Endometrial microvascular endothelial cells (primary cell): ENCODE data around the gene STX10. TPM values are rescaled to one million over a fixed set of nuclear protein-coding genes. Genes with fewer than 3 reads are reported as not detected.
"Not testable (repeated sequence)": the region's sequence is repeated elsewhere in the genome, so short reads cannot be mapped to it uniquely, and the experiment has no call there.

Experiments
- in situ Hi-C: cut with HindIII; loops from 2 replicates; pipeline ENCODE4 v1.10.0; 2017; ENCODE audit warnings: low sequenced_read_pairs, low pct_unique_long_range_greater_than_20kb; ENCODE audit errors: inconsistent ontology term
- total RNA-seq: library from RNA; depleted of rRNA; stranded (reverse); fragments of >200 nt; gene quantifications from one replicate; pipeline ENCODE4 v1.2.3, GENCODE V29; 2015; ENCODE audit errors: inconsistent ontology term

Gene STX10, protein sequence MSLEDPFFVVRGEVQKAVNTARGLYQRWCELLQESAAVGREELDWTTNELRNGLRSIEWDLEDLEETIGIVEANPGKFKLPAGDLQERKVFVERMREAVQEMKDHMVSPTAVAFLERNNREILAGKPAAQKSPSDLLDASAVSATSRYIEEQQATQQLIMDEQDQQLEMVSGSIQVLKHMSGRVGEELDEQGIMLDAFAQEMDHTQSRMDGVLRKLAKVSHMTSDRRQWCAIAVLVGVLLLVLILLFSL
- total RNA-seq, result 75.5 TPM

DNA sequence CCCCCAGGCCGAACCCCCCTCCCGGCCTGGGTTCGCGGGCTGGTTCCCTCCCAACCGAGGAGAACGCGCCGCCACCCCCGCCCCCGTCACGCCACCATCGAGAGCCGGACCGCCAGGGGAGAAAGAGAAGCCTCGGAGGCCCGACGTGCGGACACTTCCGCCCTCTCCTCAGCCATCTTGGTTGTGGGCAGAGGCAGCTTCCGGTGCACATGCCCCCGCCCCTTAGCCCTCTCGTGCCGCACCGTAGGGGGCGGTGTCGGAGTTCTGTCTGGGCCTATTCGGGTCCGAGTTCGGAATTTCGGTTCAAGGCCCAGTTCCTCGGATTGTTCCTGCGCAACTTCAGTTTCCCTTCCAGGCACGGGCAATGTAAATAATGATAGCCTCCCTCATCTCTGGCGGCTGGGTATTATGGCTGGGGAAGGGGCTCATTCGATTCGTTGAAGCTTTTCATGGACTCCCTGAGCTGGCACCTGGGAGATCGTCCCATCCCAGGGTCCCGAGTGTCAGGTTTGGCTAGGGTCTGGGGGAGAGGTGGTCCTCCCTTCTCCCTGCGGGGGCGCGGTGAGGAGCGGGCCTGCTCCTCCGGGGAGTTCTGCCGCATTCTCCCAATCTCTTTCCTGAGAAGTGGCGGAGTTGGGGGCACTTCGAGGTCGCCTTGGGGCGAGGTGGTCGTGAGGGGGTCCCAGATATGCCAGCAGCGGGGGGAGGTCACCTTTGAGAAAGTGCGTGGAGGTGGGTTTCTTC lies at the start of gene STX10, which contains the start of gene IER2:
Gene STX10 (minus strand): TSS at position 189 of the 744 bp plus-strand sequence. CDS start 202 bp downstream, outside the sequence.
Gene IER2 (plus strand): TSS at position 225 of the 744 bp plus-strand sequence. CDS start 2,776 bp downstream, outside the sequence.
- in situ Hi-C loops, result no loop called here

DNA sequence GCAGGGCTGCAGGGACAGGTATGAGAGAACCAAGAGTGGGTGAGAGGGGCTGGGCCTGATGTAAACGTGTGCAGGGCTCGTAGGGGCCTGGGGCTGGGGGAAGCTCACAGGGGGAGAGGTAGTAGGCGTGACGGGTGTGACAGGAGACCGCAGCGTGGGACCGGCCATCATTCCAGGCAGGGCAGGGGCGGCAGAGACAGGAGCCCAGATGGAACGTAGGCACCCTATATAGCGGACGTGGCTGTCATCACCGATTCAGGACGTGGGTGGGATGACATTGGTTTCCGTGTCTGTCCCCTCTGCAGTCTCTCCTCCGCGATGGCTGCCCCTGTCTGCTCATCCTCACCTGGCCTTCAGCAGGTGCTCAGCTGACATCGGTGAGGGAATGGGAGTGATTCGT lies 48.5 kb upstream of the STX10 start:
- in situ Hi-C loops, result no loop called here

DNA sequence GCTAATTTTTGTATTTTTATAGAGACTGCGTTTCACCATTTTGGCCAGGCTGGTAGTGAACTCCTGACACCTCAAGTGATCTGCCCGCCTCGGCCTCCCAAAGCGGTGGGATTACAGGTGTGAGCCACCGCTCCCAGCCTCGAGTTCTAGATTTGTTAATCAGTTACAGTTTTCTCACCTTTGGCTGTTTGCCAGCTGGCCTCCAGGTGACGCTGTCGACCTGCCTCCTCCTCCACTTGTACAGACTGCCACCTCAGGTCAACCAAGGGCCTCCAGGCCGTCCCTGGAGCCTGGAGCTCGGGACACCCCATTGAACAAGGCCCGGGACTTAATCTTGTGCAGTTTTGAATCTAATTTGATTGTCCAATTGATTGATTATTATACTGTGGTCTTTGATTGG lies 45.5 kb upstream of the STX10 start:
- in situ Hi-C loops, result no loop called here

DNA sequence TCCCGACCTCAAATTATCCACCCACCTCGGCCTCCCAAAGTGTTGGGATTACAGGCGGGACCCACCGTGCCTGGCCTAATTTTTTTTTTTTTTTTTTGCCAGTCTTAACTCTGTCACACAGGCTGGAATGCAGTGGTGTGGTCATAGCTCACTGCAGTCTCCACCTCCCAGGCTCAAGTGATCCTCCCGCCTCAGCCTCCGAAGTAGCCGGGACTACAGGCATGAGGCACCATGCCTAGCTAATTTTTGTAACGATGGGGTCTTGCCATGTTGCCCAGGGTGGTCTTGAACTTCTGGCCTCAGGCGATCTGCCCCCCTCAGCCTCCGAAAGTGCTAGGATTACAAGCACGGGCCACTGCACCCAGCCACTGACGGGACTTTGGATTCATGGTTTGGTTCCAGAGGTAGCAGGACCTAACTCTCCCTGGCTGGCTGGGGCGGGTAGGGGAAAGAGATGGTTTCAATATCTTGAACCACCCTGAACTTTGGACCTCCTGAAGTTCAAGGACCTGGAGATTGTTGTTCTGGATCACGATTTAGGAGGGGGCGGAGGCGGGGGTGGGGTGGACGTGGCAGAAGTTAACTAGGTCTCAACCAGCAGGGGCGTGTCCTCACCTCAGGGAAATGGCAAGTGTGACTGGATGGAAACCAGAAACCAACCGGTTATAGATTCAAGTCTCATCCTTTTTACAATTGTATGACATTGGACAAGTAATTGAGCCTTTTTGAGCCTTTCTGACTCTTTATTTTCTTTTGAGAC lies 40.8 kb upstream of the STX10 start:
- in situ Hi-C loops, result no loop called here

DNA sequence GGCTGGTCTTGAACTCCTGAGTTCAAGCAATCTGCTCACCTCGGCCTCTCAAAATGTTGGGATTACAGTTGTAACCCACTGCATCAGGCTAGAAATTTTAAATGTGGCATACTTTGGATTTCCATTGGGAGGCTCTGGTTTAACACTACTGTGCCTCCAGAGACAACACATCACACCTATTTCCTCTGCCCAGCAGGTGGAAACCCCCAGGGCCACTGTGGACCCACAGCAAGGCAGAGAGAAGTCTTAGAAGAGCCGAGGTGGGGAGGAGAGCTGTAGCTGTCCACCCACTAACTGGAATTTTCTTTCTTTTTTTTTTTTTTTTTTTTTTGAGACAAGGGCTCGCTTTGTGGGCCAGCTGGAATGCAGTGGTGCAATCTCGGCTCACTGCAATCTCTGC lies 39.4 kb upstream of the STX10 start:
- in situ Hi-C loops, result no loop called here

DNA sequence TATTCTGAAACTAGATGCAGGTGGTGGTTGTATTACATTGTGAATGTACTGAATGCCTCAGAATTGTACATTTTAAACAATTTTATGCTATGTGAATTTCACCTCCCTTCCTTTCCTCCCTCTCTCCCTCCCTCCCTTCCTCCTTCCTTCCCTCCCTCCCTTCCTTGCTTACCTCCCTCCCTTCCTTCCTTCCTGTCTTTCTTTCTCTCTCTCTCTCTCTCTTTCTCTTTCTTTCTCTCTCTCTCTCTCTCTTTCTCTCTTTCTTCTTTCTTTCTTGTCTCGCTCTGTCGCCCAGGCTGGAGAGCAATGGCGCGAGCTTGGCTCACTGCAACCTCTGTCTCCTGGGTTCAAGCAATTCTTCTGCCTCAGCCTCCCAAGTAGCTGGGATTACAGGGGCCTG lies 37.2 kb upstream of the STX10 start:
- in situ Hi-C loops, result no loop called here

DNA sequence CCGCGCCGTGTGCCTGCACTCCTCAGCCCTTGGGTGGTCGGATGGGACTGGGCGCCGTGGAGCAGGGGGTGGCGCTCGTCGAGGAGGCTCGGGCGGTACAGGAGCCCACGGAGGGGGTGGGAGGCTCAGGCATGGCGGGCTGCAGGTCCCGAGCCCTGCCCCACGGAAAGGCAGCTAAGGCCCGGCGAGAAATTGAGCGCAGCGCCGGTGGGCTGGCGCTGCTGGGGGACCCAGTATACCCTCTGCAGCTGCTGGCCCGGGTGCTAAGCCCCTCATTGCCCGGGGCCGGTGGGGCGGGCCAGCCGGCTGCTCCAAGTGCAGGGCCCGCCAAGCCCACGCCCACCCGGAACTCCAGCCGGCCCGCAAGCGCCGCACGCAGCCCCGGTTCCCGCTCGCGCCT lies 36.5 kb upstream of the STX10 start:
- in situ Hi-C loops, result not testable (repeated sequence)

DNA sequence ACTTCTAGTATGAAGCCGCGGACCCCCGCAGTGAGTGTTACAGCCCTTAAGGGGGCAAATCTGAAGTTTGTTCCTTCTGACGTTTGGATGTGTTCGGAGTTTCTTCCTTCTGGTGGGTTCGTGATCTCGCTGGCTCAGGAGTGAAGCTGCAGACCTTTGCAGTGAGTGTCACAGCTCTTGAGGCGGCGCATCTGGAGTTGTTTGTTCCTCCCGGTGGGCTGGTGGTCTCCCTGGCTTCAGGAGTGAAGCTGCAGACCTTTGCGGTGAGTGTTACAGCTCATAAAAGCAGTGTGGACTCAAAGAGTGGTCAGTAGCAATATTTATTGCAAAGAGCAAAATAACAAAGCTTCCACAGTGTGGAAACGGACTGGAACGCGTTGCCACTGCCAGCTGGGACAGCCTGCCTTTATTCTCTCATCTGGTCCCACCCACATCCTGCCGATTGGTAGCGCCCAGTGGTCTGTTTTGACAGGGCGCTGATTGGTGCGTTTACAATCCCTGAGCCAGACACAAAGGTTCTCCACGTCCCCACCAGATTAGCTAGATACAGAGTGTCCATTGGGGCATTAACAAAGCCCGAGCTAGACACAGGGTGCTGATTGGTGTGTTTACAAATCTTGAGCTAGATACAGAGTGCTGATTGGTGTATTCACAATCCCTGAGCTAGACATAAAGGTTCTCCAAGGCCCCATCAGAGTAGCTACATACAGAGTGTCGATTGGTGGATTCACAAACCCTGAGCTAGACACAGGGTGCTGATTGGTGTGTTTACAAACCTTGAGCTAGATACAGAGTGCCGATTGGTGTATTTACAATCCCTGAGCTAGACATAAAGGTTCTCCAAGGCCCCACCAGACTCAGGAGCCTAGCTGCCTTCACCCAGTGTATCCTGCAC lies 35.8 kb upstream of the STX10 start:
- in situ Hi-C loops, result not testable (repeated sequence)

DNA sequence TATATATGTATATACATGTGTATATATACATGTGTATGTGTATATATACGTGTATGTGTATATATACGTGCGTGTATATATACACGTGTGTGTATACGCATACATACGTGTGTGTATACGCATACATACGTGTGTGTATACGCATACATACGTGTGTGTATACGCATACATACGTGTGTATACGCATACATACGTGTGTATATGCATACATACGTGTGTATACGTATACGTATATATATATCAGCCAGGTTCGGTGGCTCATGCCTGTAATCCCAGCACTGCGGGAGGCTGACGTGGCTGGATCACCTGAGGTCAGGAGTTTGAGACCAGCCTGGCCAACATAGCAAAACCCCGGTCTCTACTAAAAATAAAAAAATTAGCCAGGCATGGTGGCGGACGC lies 34.8 kb upstream of the STX10 start:
- in situ Hi-C loops, result not testable (repeated sequence)

DNA sequence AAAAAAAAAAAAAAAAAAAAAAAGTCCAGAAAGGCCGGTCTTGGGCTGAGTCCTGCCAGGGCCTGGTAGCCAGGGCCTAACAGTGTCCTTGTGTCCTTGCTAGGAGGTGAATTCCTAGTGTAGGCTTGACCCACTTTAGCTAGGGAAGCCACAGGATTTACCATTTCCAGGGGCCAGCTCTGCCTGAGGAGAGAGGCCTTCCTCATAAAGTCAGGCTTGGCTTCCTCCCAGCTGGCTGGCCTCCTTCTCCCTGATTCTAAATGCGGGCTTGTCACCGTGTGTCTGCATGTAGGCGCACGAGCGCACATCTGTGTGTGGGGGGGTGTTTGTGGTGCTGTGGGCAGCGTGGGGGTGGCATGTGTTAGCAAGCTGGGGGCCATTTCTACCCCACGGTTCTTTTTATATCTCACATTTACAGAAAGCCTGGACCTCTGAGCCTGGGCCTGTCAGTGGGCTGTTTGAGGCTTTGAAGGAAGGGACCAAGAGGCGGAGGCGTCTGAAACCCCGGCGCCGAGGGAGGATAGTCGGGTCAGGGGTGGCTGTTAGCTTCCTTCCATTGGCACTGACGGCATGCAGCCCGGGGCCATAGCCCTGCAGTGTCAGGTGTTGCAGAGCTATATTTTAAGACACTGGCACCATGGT lies 31.7 kb upstream of the STX10 start:
- in situ Hi-C loops, result no loop called here

DNA sequence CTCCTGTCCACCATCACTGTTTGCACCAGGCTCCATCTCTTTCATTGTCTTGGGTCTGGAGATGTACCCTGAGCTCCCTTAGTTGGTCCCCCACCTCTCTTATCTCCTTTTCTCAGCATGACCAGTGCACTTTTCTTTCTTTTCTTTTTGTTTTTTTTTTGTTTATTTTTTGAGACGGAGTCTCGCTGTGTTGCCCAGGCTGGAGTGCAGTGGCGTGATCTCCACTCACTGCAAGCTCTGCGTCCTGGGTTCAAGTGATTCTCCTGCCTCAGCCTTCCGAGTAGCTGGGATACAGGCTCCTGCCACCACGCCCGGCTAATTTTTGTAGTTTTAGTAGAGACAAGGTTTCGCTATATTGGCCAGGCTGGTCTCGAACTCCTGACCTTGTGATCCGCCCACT lies 28.1 kb upstream of the STX10 start:
- in situ Hi-C loops, result not testable (repeated sequence)

DNA sequence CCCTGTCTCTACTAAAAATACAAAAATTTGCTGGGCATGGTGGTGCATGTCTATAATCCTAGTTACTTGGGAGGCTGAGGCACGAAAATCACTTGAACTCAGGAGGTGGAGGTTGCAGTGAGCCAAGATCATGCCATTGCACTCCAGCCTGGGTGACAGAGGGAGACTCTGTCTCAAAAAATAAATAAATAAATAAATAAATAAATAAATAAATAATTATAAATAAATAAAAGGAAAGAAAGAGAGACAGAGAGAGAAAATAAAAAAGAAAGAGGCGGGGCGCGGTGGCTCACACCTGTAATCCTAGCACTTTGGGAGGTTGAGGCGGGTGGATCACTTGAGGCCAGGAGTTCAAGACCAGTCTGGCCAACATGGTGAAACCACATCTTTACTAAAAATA lies 27.4 kb upstream of the STX10 start:
- in situ Hi-C loops, result not testable (repeated sequence)

DNA sequence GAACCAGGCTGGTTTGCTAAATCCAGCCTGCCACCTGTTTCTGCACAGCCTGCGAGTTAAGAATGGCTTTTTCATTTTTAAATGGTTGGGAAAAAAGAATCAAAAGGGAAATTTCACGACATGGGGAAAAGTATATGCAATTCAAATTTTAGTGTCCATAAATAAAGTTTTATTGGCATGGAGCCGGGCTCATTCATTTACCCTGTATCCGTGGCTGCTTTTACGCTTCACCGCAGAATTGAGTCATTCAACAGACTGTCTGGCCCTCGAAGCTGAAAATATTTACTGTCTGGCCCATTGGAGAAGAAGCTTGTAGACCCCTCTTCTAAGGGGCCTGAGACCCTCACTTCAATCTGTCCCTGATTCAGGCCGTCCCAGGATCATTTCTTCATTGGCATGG lies 26.2 kb upstream of the STX10 start:
- in situ Hi-C loops, result no loop called here

DNA sequence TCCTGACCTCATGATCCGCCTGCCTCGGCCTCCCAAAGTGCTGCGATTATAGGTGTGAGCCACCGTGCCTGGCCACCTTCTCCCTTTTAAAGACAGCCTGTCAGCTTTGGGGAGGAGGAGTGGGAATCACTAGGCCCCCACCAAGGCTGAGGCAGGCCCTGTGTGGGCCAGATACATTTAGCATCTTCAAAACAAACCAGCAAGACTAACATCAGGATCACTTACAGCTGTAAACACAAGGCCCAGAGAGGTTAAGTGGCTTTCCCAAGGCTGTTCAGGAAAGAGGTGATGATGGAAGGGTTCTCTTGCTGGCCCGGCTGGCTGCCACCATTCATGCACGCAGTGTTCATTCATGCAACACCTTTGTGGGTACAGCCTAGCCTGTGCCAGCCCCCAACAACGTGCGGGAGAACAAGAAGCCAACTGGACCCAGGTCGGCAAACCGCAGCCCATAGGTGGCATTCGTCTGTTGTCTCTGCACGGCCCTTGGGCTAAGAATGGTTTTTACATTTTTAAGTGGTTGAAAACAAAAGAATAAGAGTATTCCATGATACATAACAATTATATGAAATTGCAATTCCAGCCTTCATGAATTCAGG lies 23.1 kb upstream of the STX10 start:
- in situ Hi-C loops, result no loop called here

DNA sequence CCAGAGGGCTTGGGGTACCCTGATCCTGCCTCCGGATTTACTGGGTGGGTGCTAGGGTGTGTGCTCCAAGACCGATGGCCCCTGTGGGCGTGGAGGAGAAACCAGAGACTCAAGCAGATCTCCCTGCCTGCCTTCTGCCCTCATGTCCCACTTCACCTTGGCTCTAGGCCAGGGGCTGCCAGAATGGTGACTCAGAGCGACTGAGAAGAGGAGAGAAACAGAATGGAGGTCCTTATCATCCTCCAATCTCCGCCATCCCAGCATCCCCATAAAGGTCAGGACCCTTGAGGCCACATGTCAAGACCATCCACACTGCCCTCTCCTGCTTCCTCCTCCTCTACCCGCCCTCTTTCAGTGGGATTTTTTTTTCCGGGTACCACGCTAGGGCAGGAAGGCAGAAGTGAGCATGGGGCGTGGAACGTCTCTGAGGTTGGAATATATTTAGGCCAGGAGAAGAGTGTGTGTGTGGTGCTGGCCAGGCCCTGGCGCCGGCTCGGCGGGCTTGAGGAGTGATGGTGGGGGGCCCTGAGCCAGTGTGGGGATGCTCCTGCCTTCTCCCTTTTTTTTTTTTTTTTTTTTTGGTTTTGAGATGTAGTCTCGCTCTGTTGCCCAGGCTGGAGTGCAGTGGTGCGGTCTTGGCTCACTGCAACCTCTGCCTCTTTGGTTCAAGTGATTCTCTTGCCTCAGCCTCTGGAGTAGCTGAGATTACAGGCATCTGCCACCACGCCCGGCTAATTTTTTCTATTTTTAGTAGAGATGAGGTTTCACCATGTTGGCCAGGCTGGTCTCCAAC lies 22.4 kb upstream of the STX10 start:
- in situ Hi-C loops, result no loop called here

DNA sequence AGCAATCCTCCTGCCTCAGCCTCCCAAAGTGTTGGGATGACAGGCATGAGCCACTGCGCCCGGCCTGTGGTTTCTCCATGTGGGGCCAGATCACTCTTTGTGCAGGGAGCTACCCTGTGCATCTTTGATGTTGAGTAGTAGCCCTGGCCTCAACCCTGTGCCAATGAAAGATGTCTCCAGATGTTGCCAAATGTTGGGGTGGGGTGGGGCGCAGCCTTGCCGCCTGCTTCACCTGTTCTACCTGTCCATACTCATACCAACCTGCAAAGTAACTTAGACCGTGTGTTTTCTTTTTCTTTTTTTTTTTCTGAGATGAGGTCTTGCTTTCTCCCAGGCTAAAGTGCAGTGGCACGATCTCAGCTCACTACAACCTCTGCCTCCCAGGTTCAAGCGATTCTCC lies 21.0 kb upstream of the STX10 start:
- in situ Hi-C loops, result no loop called here

DNA sequence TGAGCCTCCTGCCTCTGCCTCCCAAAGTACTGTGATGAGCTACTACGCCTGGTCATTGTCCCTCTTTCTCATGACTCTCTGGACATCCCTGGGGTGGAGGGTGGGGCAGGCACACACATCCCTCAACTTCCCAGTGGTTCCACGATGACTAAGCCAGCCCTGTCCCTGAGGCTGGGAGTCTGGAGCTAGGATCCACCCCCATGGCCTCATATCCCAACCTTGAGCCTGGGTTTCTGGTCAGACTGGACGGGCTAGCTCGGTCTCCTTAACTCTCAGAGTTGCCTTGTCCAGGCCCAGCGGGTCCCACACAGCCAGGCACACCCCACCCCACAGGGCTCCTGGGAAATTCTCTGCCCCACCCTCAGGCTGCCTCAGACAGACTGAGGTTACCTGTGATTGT lies 19.6 kb upstream of the STX10 start:
- in situ Hi-C loops, result no loop called here
